Lung (tissue), 12 donors: ENCODE results near the gene OOSP3. TPM values are rescaled to one million over a fixed set of nuclear protein-coding genes. Genes with fewer than 3 reads are reported as not detected.

Source experiments
- ATAC-seq: fragments of 200-7000 bp; cut with Tn5 transposase; one replicate; pipeline ENCODE4 v1.9.1; 2020; ENCODE audit warnings: moderate number of reproducible peaks; ENCODE audit not compliant: insufficient read depth, low FRiP score
- DNase-seq, 3 donors: peaks; one replicate each; pipeline ENCODE4 v3.0.0-alpha.2; 2013 to 2017
- H3K27ac ChIP-seq, 2 donors: one replicate each; pipeline ENCODE4 v1.5.1; 2013; ENCODE audit warnings: mild to moderate bottlenecking in 2 of 2, moderate library complexity in 2 of 2, control low read depth in 1 of 2, inconsistent platforms in 1 of 2, low read depth in 1 of 2, low read length in 1 of 2
- H3K27me3 ChIP-seq, 3 donors: one replicate each; pipeline ENCODE4 v1.5.1; 2013; ENCODE audit warnings: low read length in 2 of 3; ENCODE audit not compliant: control insufficient read depth in 3 of 3, insufficient read depth in 3 of 3
- H3K36me3 ChIP-seq, 4 donors: one replicate each; pipeline ENCODE4 v1.5.1; 2013; ENCODE audit warnings: low read length in 4 of 4, mild to moderate bottlenecking in 1 of 4, moderate library complexity in 1 of 4; ENCODE audit not compliant: control insufficient read depth in 4 of 4, insufficient read depth in 4 of 4
- H3K4me1 ChIP-seq, 5 donors: one replicate each; pipeline ENCODE4 v1.5.1; 2013; ENCODE audit warnings: low read length in 5 of 5, mild to moderate bottlenecking in 2 of 5, moderate library complexity in 1 of 5; ENCODE audit not compliant: control insufficient read depth in 5 of 5, insufficient read depth in 5 of 5
- H3K4me3 ChIP-seq: one replicate; pipeline ENCODE4 v1.5.1; 2013; ENCODE audit warnings: mild to moderate bottlenecking, control low read depth, moderate library complexity
- H3K9ac ChIP-seq, 2 donors: one replicate each; pipeline ENCODE4 v1.5.1; 2013; ENCODE audit warnings: low read length in 2 of 2, control low read depth in 1 of 2; ENCODE audit not compliant: insufficient read depth in 1 of 2
- H3K9me3 ChIP-seq, 4 donors: one replicate each; pipeline ENCODE4 v1.5.1; 2013; ENCODE audit warnings: low read length in 3 of 4, mild to moderate bottlenecking in 1 of 4, moderate library complexity in 1 of 4; ENCODE audit not compliant: control insufficient read depth in 4 of 4, insufficient read depth in 3 of 4
- CTCF ChIP-seq: IDR thresholded peaks from 2 replicates; pipeline ENCODE4 v1.5.1; 2012; ENCODE audit warnings: mild to moderate bottlenecking; ENCODE audit errors: control extremely low read depth, extremely low read depth
- WGBS, 2 donors: extraction: QIAGEN DNeasy Blood & Tissue Kit; methylation state at CpG; one replicate each; pipeline ENCODE4 v1.1.7; 2013; 5-methylcytosine and 5-hydroxymethylcytosine counted together
- polyA plus RNA-seq, 2 donors: library from polyadenylated mRNA; stranded (reverse); fragments of 200-250 nt; gene quantifications; one replicate each; pipeline ENCODE4 v1.2.1, GENCODE V29; 2013
- total RNA-seq, 2 donors: library from RNA; depleted of rRNA in 1 of 2; stranded (reverse); fragments of >200 nt in 1 of 2; gene quantifications; one replicate each; pipeline ENCODE4 v1.2.1, GENCODE V29; 2014 to 2021
- donor health status: control.
- donor health status: control.
- donor health status: Bipolar disorder and iron deficiency.
- donor health status: healthy.
- donor health status: DM: yes; HTN: yes; CAD: no.

OOSP3 gene
- total and polyA plus RNA-seq, 4 donors, result 0.08 to 0.14 TPM; not detected in 2

- ATAC-seq (no peak), DNase-seq (no peak)
- H3K4me1 ChIP-seq, result no peaks in the 10 kb centered on the region
- 84 to 93% methylated on average over 7 of the region's 7 CpGs for WGBS, 2 donors
- no peak for TF ChIP-seq CTCF
- no peak overlapping the region for H3K4me3 ChIP-seq
- H3K27ac ChIP-seq, result no peak overlapping the region
- no peak overlapping the region for H3K9ac ChIP-seq
- H3K36me3 ChIP-seq, result no peaks in the 10 kb centered on the region
- peaks cover 0 to 4% (median 0%) of the 10 kb centered on the region in 4 donors for H3K9me3 ChIP-seq
- no peaks in the 10 kb centered on the region for H3K27me3 ChIP-seq
Observed at GRCh38 chr11:59898650-59899049, 20.1 kb downstream of the OOSP3 start.

GRCh38 chr11:59899532-59899931 lies 20.9 kb downstream of the OOSP3 start:
- H3K4me3 ChIP-seq, result no peak overlapping the region
- H3K27me3 ChIP-seq, result no peaks in the 10 kb centered on the region
- 58 to 70% methylated on average over 11 of the region's 11 CpGs for WGBS, 2 donors
- H3K4me1 ChIP-seq, result no peaks in the 10 kb centered on the region
- H3K9me3 ChIP-seq, result peaks cover 0 to 4% (median 0%) of the 10 kb centered on the region in 4 donors
- no peak for DNase-seq
- TF ChIP-seq CTCF, result no peak
- no peak overlapping the region for H3K27ac ChIP-seq
- no peaks in the 10 kb centered on the region for H3K36me3 ChIP-seq
- ATAC-seq, result no peak
- no peak overlapping the region for H3K9ac ChIP-seq

GRCh38 chr11:59900366-59901126 lies 22.0 kb downstream of the OOSP3 start:
- H3K4me1 ChIP-seq, result no peaks in the 10 kb centered on the region
- WGBS, 2 donors, result 77 to 88% methylated on average over 6 of the region's 6 CpGs
- no peak for TF ChIP-seq CTCF
- no peaks in the 10 kb centered on the region for H3K27me3 ChIP-seq
- no peak overlapping the region for H3K27ac ChIP-seq
- no peak overlapping the region for H3K9ac ChIP-seq
- no peaks in the 10 kb centered on the region for H3K36me3 ChIP-seq
- H3K4me3 ChIP-seq, result no peak overlapping the region
- H3K9me3 ChIP-seq, result peaks cover 0 to 4% (median 0%) of the 10 kb centered on the region in 4 donors
- no peak for ATAC-seq
- no peak for DNase-seq
